WTC11 (cell line): ENCODE results near the gene USP4. TPM values are rescaled to one million over a fixed set of nuclear protein-coding genes. Genes with fewer than 3 reads are reported as not detected.

Experiments used
- ATAC-seq: fragments of 200-7000 bp; cut with Tn5 transposase; 2 replicates; pipeline ENCODE4 v1.10.0; 2021; ENCODE audit warnings: mild to moderate bottlenecking, moderate library complexity
- CTCF ChIA-PET: fragments of 300-600 bp; sonication (Branson Sonifier 250); formaldehyde crosslinking; loops from one replicate; lab custom pipeline; 2021; ENCODE audit warnings: antibody characterized with exemption; lab: Charles Lee
- POLR2A ChIA-PET: fragments of 350-600 bp; sonication (Branson Sonifier 250); formaldehyde crosslinking; loops from one replicate; lab custom pipeline; 2021; ENCODE audit warnings: antibody characterized with exemption; lab: Charles Lee
- DNase-seq: peaks from one replicate; pipeline ENCODE4 v3.0.0; 2021; ENCODE audit warnings: low spot score
- H3K27ac Mint-ChIP-seq: 2 replicates; pipeline ENCODE4 v1.8.0; 2021; ENCODE audit warnings: mixed read lengths
- H3K27me3 Mint-ChIP-seq: 2 replicates; pipeline ENCODE4 v1.8.0; 2021; ENCODE audit warnings: low read depth, mild to moderate bottlenecking, moderate library complexity, mixed read lengths
- H3K36me3 Mint-ChIP-seq: 2 replicates; pipeline ENCODE4 v1.8.0; 2021; ENCODE audit warnings: mixed read lengths
- H3K4me1 Mint-ChIP-seq: 2 replicates; pipeline ENCODE4 v1.8.0; 2022; ENCODE audit warnings: mixed read lengths
- H3K4me3 Mint-ChIP-seq: 2 replicates; pipeline ENCODE4 v1.8.0; 2021; ENCODE audit warnings: mild to moderate bottlenecking, moderate library complexity, mixed read lengths
- H3K9me3 Mint-ChIP-seq: 2 replicates; pipeline ENCODE4 v1.8.0; 2021; ENCODE audit warnings: mixed read lengths
- CDX4 ChIP-seq: fragments of 250-450 bp; sonication (Bioruptor Pico); IDR thresholded peaks from 2 replicates; pipeline ENCODE4 v1.9.0; 2021; ENCODE audit warnings: moderate library complexity, mild to moderate bottlenecking, inconsistent platforms, borderline replicate concordance
- CREM ChIP-seq: sonication (generic); formaldehyde crosslinking; IDR thresholded peaks from 2 replicates; pipeline ENCODE4 v1.8.1; 2022; ENCODE audit warnings: mild to moderate bottlenecking, missing genetic modification reagents, moderate library complexity
- CTCF ChIP-seq: fragments of 200-600 bp; IDR thresholded peaks from 2 replicates; pipeline ENCODE4 v1.8.0; 2022; ENCODE audit warnings: antibody characterized with exemption
- ELF4 ChIP-seq: sonication (generic); formaldehyde crosslinking; IDR thresholded peaks from 2 replicates; pipeline ENCODE4 v1.8.1; 2022; ENCODE audit warnings: low read depth, mild to moderate bottlenecking, moderate library complexity, missing genetic modification reagents
- ETV6 ChIP-seq: sonication (generic); formaldehyde crosslinking; IDR thresholded peaks from 2 replicates; pipeline ENCODE4 v1.8.1; 2022; ENCODE audit warnings: mild to moderate bottlenecking, missing genetic modification reagents
- FOXJ3 ChIP-seq: sonication (generic); formaldehyde crosslinking; IDR thresholded peaks from 2 replicates; pipeline ENCODE4 v1.9.0; 2021; ENCODE audit warnings: missing genetic modification reagents, mild to moderate bottlenecking, borderline replicate concordance
- FOXP4 ChIP-seq: sonication (generic); formaldehyde crosslinking; IDR thresholded peaks from 2 replicates; pipeline ENCODE4 v1.8.0; 2022; ENCODE audit warnings: mild to moderate bottlenecking, missing genetic modification reagents
- GRHL2 ChIP-seq: fragments of 250-450 bp; sonication (Bioruptor Pico); IDR thresholded peaks from 2 replicates; pipeline ENCODE4 v1.8.0; 2022; ENCODE audit warnings: mild to moderate bottlenecking, moderate library complexity; ENCODE audit not compliant: insufficient replicate concordance, severe bottlenecking
- GTF2I ChIP-seq: fragments of 250-450 bp; sonication (Bioruptor Pico); conservative IDR thresholded peaks from 2 replicates; pipeline ENCODE4 v1.4.0; 2021; ENCODE audit warnings: mild to moderate bottlenecking
- JAZF1 ChIP-seq: fragments of 250-450 bp; sonication (Bioruptor Pico); IDR thresholded peaks from 2 replicates; pipeline ENCODE4 v1.9.0; 2021; ENCODE audit warnings: moderate library complexity, mild to moderate bottlenecking, inconsistent platforms
- MLX ChIP-seq: sonication (generic); formaldehyde crosslinking; IDR thresholded peaks from 2 replicates; pipeline ENCODE4 v1.8.1; 2023; ENCODE audit warnings: mild to moderate bottlenecking, missing genetic modification reagents, moderate library complexity
- MYBL2 ChIP-seq: sonication (generic); formaldehyde crosslinking; IDR thresholded peaks from 2 replicates; pipeline ENCODE4 v1.8.1; 2023; ENCODE audit warnings: mild to moderate bottlenecking, moderate library complexity, missing genetic modification reagents
- NFE2L1 ChIP-seq: sonication (generic); formaldehyde crosslinking; IDR thresholded peaks from 2 replicates; pipeline ENCODE4 v1.8.1; 2023; ENCODE audit warnings: missing genetic modification reagents
- NFYB ChIP-seq: sonication (generic); formaldehyde crosslinking; conservative IDR thresholded peaks from 2 replicates; pipeline ENCODE4 v1.8.0; 2022; ENCODE audit warnings: low read depth, missing genetic modification reagents
- NR1H2 ChIP-seq: sonication (generic); formaldehyde crosslinking; IDR thresholded peaks from 2 replicates; pipeline ENCODE4 v1.9.0; 2021; ENCODE audit warnings: mild to moderate bottlenecking, moderate library complexity, missing genetic modification reagents
- OVOL2 ChIP-seq: fragments of 250-450 bp; sonication (Bioruptor Pico); IDR thresholded peaks from 2 replicates; pipeline ENCODE4 v1.9.0; 2021; ENCODE audit warnings: mild to moderate bottlenecking, borderline replicate concordance
- RELA ChIP-seq: sonication (generic); formaldehyde crosslinking; IDR thresholded peaks from 2 replicates; pipeline ENCODE4 v1.8.1; 2022; ENCODE audit warnings: missing genetic modification reagents, mild to moderate bottlenecking, borderline replicate concordance
- TEAD1 ChIP-seq: sonication (generic); formaldehyde crosslinking; IDR thresholded peaks from 2 replicates; pipeline ENCODE4 v1.8.0; 2022; ENCODE audit warnings: mild to moderate bottlenecking, missing genetic modification reagents
- USF1 ChIP-seq: sonication (generic); formaldehyde crosslinking; IDR thresholded peaks from 2 replicates; pipeline ENCODE4 v1.8.0; 2022; ENCODE audit warnings: mild to moderate bottlenecking, missing genetic modification reagents
- ZNF138 ChIP-seq: sonication (generic); formaldehyde crosslinking; conservative IDR thresholded peaks from 2 replicates; pipeline ENCODE4 v1.8.1; 2022; ENCODE audit warnings: mild to moderate bottlenecking, moderate library complexity, missing genetic modification reagents
- ZNF281 ChIP-seq: sonication (generic); formaldehyde crosslinking; IDR thresholded peaks from 2 replicates; pipeline ENCODE4 v1.8.0; 2023; ENCODE audit warnings: mild to moderate bottlenecking, missing genetic modification reagents
- ZNF317 ChIP-seq: sonication (generic); formaldehyde crosslinking; IDR thresholded peaks from 2 replicates; pipeline ENCODE4 v1.8.1; 2023; ENCODE audit warnings: low read depth, mild to moderate bottlenecking, moderate library complexity, missing genetic modification reagents, borderline replicate concordance
- ZNF416 ChIP-seq: fragments of 250-450 bp; sonication (Bioruptor Pico); IDR thresholded peaks from 2 replicates; pipeline ENCODE4 v1.9.0; 2021; ENCODE audit warnings: mild to moderate bottlenecking, inconsistent platforms
- ZNF423 ChIP-seq: fragments of 250-450 bp; sonication (Bioruptor Pico); IDR thresholded peaks from 2 replicates; pipeline ENCODE4 v2.1.2; 2022; ENCODE audit warnings: mild to moderate bottlenecking, moderate library complexity
- ZNF425 ChIP-seq: fragments of 250-450 bp; sonication (Bioruptor Pico); conservative IDR thresholded peaks from 2 replicates; pipeline ENCODE4 v1.9.0; 2021; ENCODE audit warnings: mild to moderate bottlenecking
- total RNA-seq: library from RNA; stranded (reverse); gene quantifications from 3 replicates; pipeline ENCODE4 v1.2.3, GENCODE V29; 2021

Gene USP4
- total RNA-seq, 1 experiment from 2014 or later = 29.1 TPM

GRCh38 chr3:49298511-49298910 is 41.3 kb downstream of the USP4 start:
- no peak overlapping the region for H3K27ac Mint-ChIP-seq
- CTCF ChIA-PET = no interaction called here
- POLR2A ChIA-PET = no interaction called here
- peaks cover 47% of the 10 kb centered on the region for H3K36me3 Mint-ChIP-seq
- no peak for DNase-seq
- H3K4me1 Mint-ChIP-seq = no peaks in the 10 kb centered on the region
- no peaks in the 10 kb centered on the region for H3K9me3 Mint-ChIP-seq
- TF ChIP-seq CREM (CRISPR knock-in tag) (no peak), ZNF138 (no peak), ZNF416 (CRISPR knock-in tag) (no peak), OVOL2 (CRISPR knock-in tag) (no peak), FOXJ3 (CRISPR knock-in tag) (no peak), MLX (CRISPR knock-in tag) (no peak), GTF2I (CRISPR knock-in tag) (no peak), ZNF425 (CRISPR knock-in tag) (no peak), RELA (CRISPR knock-in tag) (no peak), USF1 (CRISPR knock-in tag) (no peak), TEAD1 (no peak), GRHL2 (CRISPR knock-in tag) (no peak), CDX4 (CRISPR knock-in tag) (no peak), NR1H2 (CRISPR knock-in tag) (no peak), NFE2L1 (no peak), MYBL2 (CRISPR knock-in tag) (no peak), ETV6 (no peak)
- TF ChIP-seq, all 79 proteins: peak for 0
- Mint-ChIP-seq H3K4me3 (no peak overlapping the region), H3K27me3 (no peaks in the 10 kb centered on the region)
- no peak for ATAC-seq

- DNase-seq (no peak), ATAC-seq (no peak)
- no peaks in the 10 kb centered on the region for H3K4me1 Mint-ChIP-seq
- H3K36me3 Mint-ChIP-seq = peaks cover 52% of the 10 kb centered on the region
- no peaks in the 10 kb centered on the region for H3K9me3 Mint-ChIP-seq
- CTCF ChIA-PET = no interaction called here
- POLR2A ChIA-PET = no interaction called here
- H3K27me3 Mint-ChIP-seq = no peaks in the 10 kb centered on the region
- H3K4me3 Mint-ChIP-seq = no peak overlapping the region
- H3K27ac Mint-ChIP-seq = no peak overlapping the region
- no peak for TF ChIP-seq CTCF
- TF ChIP-seq JAZF1 (CRISPR knock-in tag) = no peak
- TF ChIP-seq NFYB (CRISPR knock-in tag) = no peak
- no peak for TF ChIP-seq ZNF281 (CRISPR knock-in tag)
- TF ChIP-seq FOXP4 (CRISPR knock-in tag) = no peak
- no peak for TF ChIP-seq ZNF423 (CRISPR knock-in tag)
- TF ChIP-seq CREM (CRISPR knock-in tag) = no peak
- TF ChIP-seq ELF4 (CRISPR knock-in tag) = no peak
- no peak for TF ChIP-seq ZNF317 (CRISPR knock-in tag)
Observed at GRCh38 chr3:49296781-49297411, 43.0 kb downstream of the USP4 start.
